Activated CD8-positive, alpha-beta memory T cell treated with anti-CD3 and anti-CD28 coated beads for 36 hours (primary cell): ENCODE data around the gene YAP1. TPM values are rescaled to one million over a fixed set of nuclear protein-coding genes. Genes with fewer than 3 reads are reported as not detected.
"Not testable (repeated sequence)": the region's sequence is repeated elsewhere in the genome, so short reads cannot be mapped to it uniquely, and the experiment has no call there.

Source experiments
- CTCF ChIA-PET: fragments of 350-600 bp; sonication (Branson Sonifier 250); formaldehyde crosslinking; loops from one replicate; lab custom pipeline; 2021; ENCODE audit warnings: antibody characterized with exemption; lab: Charles Lee
- POLR2A ChIA-PET: fragments of 350-600 bp; sonication (Branson Sonifier 250); formaldehyde crosslinking; loops from one replicate; lab custom pipeline; 2021; ENCODE audit warnings: antibody characterized with exemption; lab: Charles Lee
- total RNA-seq, 2 experiments: library from RNA; stranded (reverse); gene quantifications; one replicate each; pipeline ENCODE4 v1.2.3, GENCODE V29; 2021

Gene YAP1
- total RNA-seq, 2 experiments from 2014 or later = 0.04 to 0.11 TPM

DNA sequence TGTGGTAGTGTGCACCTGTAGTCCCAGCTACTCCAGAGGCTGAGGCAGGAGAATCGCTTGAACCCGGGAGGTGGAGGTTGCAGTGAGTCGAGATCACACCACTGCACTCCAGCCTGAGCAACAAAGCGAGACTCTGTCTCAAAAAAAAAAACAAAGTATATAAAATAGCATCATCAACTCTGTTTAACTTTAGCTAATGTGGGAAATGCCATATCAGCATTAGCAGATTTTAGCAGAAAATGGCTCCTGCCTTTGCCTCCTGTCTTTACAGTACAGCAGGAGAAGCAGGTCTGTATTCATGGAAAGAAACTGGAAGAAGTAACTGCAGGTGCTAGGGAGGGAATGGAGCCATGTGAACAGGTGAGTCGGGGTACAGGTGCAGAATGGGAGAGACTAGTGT is 154.5 kb downstream of the YAP1 start:
- CTCF ChIA-PET = not testable (repeated sequence)

DNA sequence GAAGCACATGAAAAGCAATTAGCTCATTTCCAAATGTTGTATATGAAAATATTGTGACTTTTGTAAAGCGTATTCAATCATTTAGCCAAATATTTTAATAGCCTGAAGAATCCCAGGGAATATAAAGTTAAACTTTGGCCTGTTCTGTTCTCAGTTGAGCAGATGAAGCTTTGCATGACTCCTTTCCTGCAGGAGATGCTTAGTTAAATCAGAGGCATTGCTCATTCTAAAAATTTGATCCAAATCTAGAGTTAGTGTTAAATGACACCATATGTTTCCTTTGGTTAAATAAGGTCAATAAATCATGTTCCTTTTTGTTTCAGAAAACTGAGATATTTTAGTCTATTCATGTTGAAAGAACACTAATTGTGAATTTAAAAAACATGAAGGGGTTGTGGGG is 155.9 kb downstream of the YAP1 start:
- ChIA-PET POLR2A (no interaction called here), CTCF (no interaction called here)

More for the DNA sequence above, 154.5 kb downstream of the YAP1 start:
- POLR2A ChIA-PET = not testable (repeated sequence)

DNA sequence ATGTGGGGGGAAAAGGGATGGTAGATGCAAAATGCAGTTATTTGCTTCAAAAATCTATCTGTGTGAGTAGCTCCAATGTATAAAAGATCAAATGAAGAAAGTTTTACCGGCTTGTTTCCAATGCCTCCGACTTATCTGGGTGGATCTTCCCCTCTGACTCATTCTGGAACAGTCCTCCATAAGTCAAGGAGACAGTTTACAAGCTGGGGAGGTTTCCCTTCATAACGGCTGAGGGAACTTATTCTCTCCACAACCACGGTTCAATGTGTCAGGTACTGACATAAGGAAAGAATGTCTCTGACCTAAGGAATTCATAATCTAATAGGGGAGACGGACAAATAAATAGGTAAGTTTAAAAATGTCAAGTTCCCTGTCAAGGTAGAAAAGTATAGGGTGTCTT is 157.4 kb downstream of the YAP1 start:
- CTCF ChIA-PET = no interaction called here
- POLR2A ChIA-PET = no interaction called here

DNA sequence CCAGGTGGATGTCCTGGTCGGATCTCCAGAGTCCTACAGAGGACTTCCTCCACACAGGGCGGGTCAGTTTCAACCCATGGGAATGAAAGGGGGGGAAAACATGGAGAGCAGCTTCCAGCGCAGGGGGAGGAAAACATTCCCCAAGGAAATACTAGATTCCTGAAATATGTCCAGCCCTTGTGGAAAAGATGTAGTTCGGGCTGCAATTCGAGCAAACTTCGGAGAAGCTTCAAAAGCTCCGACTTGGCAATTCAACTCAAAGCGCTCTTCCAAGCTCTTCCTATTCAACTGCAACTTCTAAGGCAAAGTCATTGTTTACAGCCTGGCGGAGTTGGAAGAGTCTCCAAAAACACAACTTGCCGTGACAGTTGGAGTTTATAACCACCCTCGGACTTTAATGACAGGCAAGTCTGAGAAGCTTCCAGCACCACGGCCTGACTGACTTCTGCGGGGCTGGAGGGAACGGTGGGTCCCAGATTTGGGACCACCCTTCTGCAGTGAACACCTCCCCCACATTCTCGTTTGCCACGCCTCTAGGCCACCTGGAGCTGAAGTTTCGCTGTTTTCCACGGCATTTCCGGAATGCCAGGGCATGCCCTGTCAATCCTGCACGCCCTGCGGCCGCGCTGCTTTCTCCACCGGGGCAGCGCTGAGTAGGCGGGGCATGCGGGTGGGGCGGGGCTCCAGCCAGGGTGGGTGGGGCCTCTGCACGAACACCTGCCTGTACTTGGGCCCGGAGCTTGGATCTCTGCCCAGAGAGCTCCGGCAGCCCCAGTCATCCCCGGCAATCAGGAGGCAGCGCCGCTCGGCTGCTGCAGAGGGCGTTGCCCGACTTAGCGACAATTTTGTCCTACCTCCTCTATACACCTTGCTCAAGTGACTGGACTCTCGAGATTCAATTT is 158.1 kb downstream of the YAP1 start:
- ChIA-PET CTCF (interaction anchor here (1.1 to 1.2 kb wide), 2 partner anchors 21 to 92 kb away, joined by 3 to 4 read pairs; no protein-coding TSS in a partner anchor), POLR2A (interaction anchor here (0.5 kb wide), 1 partner anchor 12 kb away, joined by 9 read pairs; no protein-coding TSS in a partner anchor)

DNA sequence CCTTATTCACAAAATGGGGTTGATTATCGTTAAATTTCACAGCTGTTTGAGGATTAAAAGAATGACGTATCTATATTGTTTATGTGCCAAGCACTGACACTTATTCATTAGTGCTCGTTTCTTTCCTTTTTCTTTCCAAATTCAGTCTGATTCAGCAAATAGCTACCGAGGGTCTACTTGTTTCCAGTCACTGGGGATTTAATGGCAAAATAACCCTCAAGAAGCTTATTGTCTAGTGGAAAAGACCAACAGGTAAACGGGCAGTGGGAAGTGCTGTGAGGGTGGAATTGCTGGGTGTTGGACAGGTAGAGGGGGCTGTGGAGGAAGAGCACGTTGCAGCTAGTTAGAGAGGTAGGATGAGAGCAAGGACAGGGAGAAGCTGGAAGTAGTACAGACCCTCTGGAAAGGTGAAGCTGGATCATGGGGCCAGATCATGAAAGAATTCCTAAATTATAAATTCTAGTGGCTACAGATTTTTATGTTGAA is 158.8 kb downstream of the YAP1 start:
- POLR2A ChIA-PET = interaction anchor here (0.5 kb wide), 1 partner anchor 13 kb away, joined by 9 read pairs; no protein-coding TSS in a partner anchor
- CTCF ChIA-PET = interaction anchor here (0.9 to 1.2 kb wide), 3 partner anchors 19 to 91 kb away, joined by 3 to 5 read pairs (median 4); no protein-coding TSS in a partner anchor

DNA sequence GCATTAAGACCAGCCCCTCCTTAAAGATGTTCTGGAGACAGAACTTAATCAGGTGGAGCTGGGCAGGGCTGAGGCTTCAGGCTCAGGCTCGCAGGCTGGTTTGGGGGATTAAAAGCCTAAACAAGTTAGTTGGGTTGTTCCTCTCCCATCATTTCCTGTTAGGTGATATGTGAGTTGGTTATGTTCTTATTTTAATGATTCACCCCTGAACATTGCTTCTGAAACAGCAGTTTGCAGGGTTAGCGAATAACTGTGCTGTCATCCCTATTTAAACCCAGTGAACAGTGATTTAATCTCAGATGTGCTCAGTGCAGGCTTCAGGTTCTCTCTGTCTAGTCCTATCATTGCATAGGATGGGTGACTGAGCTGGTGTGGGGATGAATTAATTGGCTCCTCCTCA is 159.7 kb downstream of the YAP1 start:
- POLR2A ChIA-PET = no interaction called here

DNA sequence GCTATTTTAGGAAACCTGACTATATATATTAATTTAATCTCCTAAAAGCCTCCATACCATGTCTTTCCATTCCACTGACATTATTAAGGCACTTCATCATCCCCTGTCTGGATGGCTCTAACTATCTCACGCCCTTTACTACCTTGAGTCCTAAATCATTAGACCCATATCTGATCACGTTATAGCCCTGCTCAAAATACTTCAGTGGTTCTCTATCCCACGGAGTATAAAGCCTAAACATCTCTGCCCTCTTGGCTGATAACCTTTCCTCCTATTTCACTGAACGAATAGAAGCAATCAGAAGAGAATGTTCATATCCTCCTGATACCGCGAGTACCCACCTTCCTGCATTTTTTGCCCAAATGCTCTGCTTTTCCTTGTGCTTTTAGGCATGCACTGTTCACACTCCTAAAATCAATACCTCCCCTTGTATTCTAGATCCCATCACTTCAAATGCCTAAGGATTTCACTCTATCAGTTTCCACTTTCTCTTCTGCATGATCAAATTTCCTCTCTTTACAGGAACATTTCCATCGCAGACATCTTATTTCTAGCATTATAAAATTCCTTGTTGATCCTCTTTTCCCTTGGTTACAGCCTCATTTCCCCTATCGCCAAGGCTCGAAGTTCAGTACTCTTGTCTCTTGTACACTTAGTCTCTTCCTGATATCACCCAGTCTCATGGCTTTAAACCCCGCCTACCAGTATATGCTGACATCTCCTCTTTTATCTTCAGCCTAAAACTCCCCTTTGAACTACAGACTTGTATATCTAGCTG is 162.0 kb downstream of the YAP1 start:
- ChIA-PET CTCF (no interaction called here), POLR2A (no interaction called here)

More for the DNA sequence above, 159.7 kb downstream of the YAP1 start:
- CTCF ChIA-PET = interaction anchor here (0.9 kb wide), 1 partner anchor 18 kb away, joined by 5 read pairs; no protein-coding TSS in a partner anchor

DNA sequence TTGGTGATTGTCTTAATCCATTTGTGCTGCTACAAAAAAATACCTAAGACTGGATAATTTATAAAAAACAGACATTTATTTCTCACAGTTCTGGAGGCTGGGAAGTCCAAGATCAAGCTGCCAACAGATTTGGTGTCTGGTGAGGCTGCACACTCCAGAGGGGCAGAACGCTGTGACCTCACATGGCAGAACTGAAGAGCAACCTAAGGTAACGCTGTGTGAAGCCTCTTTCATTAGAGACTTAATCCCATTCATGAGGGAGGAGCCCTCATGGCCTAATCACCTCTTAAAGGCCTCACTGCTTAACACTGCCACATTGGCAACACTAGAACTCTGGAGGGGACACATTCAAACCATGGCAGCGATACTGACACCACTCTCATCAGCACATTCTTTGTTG is 164.4 kb downstream of the YAP1 start:
- ChIA-PET POLR2A (no interaction called here), CTCF (interaction anchor here (0.6 kb wide), 1 partner anchor 14 kb away, joined by 5 read pairs; no protein-coding TSS in a partner anchor)

DNA sequence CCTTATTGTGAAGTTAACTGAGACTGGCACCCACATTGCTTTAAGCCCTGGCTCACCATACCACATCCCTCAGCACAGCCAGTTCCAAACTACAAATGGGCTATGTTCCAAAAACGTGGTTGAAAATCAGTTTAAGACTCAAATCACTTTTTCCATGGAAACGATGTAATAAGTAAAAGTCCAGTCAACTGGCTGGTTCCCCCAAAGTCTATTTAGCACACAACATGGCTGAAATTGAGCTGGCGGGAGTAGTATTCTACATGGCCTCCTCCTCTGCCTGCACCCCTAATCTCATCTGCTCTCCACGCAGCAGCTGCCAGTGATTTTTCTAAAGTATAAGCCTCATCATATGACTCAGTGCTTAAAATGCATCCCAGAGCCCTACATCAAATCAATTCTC is 166.1 kb downstream of the YAP1 start:
- CTCF ChIA-PET = no interaction called here
- POLR2A ChIA-PET = no interaction called here

DNA sequence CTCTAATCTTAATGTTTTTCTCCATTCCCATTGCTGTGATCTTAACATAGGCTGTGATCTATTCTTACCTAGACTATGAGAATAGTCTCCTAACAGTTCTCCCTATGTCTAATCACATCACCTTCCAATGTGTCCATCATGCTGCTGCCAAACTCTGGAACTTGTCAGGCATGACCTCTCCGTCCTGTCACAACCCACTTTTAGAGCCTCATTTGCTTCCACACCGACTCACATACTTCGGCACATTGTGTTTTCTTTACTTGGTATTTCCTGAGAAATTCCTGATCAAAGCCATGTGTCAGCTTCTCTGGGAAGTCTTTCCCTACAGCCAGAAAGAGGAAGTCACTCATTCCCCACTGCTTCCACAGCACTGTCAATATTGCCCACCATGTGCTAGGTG is 166.5 kb downstream of the YAP1 start:
- ChIA-PET CTCF (no interaction called here), POLR2A (no interaction called here)

DNA sequence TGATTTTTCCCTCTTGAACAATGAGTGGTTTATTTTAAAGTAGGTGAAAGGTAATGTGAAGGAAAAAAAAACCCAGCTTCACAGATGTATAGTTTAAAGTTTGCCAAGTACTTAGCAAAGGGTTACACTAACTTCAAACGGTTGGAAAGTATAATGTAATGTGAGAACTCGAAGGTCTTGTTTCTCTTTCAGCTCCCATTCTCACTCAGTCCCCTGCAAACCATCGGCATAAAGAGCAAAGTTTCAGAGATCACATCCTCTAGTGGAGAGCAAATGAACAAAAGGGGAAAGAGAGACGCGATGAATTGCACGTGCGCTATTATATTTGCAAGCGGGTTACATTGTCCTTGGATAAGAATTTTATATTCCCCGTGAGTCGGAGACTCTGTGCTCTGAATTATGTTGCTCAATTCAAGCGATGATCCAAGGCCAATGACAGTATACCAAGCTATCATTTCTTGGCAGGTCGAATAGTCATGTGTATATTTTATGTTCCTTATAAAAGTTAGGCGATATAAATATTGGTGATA is 169.5 kb downstream of the YAP1 start:
- POLR2A ChIA-PET = interaction anchor here (0.5 kb wide), 1 partner anchor 67 kb away, joined by 3 read pairs; the partner anchor contains the start of gene BIRC2

DNA sequence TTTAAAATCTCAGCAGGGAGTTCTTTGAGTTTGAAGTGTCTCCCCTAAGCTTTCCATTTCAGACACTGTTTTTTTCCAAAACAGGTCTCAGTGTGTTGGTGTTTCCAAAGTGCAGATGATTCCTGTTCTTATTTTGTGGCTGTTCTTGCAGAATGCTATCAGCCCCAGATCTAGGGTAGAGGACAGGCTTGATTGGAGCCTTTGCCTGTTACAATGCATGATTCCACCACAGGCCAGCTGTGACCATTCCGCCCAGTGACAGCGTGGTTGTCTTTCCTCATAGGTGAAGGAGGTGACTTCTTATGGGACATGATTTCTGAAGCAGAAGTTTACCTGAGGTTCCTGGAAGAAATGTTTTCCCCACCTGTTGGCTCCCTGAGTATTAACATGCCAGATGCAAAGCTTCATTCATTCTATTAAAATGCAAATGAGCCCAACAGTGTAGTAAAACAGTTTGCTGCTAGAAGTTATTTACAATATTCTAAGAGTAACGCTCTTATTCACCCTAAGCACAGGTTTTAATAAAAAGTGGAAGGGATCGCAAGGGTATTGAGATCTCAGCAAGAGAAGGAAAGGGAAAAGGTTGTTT is 170.1 kb downstream of the YAP1 start:
- CTCF ChIA-PET = no interaction called here
- POLR2A ChIA-PET = no interaction called here

More for the DNA sequence above, 169.5 kb downstream of the YAP1 start:
- CTCF ChIA-PET = no interaction called here

Other genes with a start within 250 kb of the YAP1 start
- 1 to 10 TPM; 1.2 to 1.3 TPM for gene CEP126, start 195.4 kb upstream of the YAP1 start, total RNA-seq
- not detected for gene ANGPTL5, start 193.9 kb upstream of the YAP1 start, total RNA-seq
- not detected for gene CFAP300, start 63.0 kb upstream of the YAP1 start, total RNA-seq
- gene BIRC3, start 207.0 kb downstream of the YAP1 start, total RNA-seq = 100 to 1,000 TPM; 171 to 177 TPM
- 10 to 100 TPM; 31.6 to 33.7 TPM for gene BIRC2, start 236.8 kb downstream of the YAP1 start, total RNA-seq